H1 (cell line): ENCODE results near the gene TENT5D. TPM values are rescaled to one million over a fixed set of nuclear protein-coding genes. Genes with fewer than 3 reads are reported as not detected.

ENCODE experiments used
- CTCF ChIA-PET: fragments of 300-600 bp; sonication (Branson Sonifier 250); formaldehyde crosslinking; loops from one replicate; lab custom pipeline; 2021; ENCODE audit not compliant: partially characterized antibody; lab: Charles Lee
- POLR2A ChIA-PET: fragments of 300-600 bp; sonication (Branson Sonifier 250); formaldehyde crosslinking; loops from one replicate; lab custom pipeline; 2021; ENCODE audit warnings: inconsistent platforms; ENCODE audit not compliant: partially characterized antibody; lab: Charles Lee
- DNase-seq, 2 experiments: peaks; one replicate each; pipeline versions ENCODE4 v3.0.0 to v3.0.0-alpha.2; 2010 to 2022; ENCODE audit warnings: low spot score in 2 of 2, low read depth in 1 of 2, mixed read lengths in 1 of 2
- FAIRE-seq: peaks from 2 replicates; lab custom pipeline; 2011; peaks lifted over from hg19 to GRCh38; lab: Jason Lieb, UNC
- H2AFZ ChIP-seq: 2 replicates; pipeline ENCODE4 v1.8.1; 2012; ENCODE audit warnings: low read length, inconsistent platforms
- H2AK5ac ChIP-seq: 2 replicates; pipeline ENCODE4 v1.6.1; 2013; ENCODE audit warnings: low read depth, low read length
- H2BK120ac ChIP-seq: replicated peaks from 2 replicates; pipeline ENCODE3; 2013; ENCODE audit warnings: low read depth, low read length, inconsistent platforms
- H2BK12ac ChIP-seq: 2 replicates; pipeline ENCODE4 v1.6.1; 2013; ENCODE audit warnings: low read depth, low read length
- H2BK15ac ChIP-seq: 2 replicates; pipeline ENCODE4 v1.6.1; 2013; ENCODE audit warnings: low read length
- H2BK20ac ChIP-seq: 2 replicates; pipeline ENCODE4 v1.6.1; 2013; ENCODE audit warnings: low read length
- H2BK5ac ChIP-seq: 2 replicates; pipeline ENCODE4 v1.6.1; 2013; ENCODE audit warnings: low read depth, low read length
- H3K14ac ChIP-seq: 2 replicates; pipeline ENCODE4 v1.6.1; 2013; ENCODE audit warnings: inconsistent platforms; ENCODE audit not compliant: insufficient read length
- H3K18ac ChIP-seq: 2 replicates; pipeline ENCODE4 v1.6.1; 2013; ENCODE audit warnings: low read length; ENCODE audit errors: extremely low read depth
- H3K23ac ChIP-seq: 2 replicates; pipeline ENCODE4 v1.6.1; 2013; ENCODE audit warnings: inconsistent platforms; ENCODE audit not compliant: insufficient read length
- H3K23me2 ChIP-seq: 2 replicates; pipeline ENCODE4 v1.6.1; 2013; ENCODE audit warnings: low read depth, low read length
- H3K27ac ChIP-seq: 2 replicates; pipeline ENCODE4 v1.6.1; 2011; ENCODE audit warnings: low read depth, low read length, inconsistent platforms
- H3K27me3 ChIP-seq, 4 experiments: replicated peaks in 1 of 4; 1 replicate in 1 of 4; 2 replicates in 3 of 4; pipeline versions ENCODE4 v1.6.1 to v1.8.1; 2011 to 2013; ENCODE audit warnings: low read length in 3 of 4, mild to moderate bottlenecking in 3 of 4, inconsistent platforms in 2 of 4, mixed read lengths in 2 of 4, moderate library complexity in 1 of 4; ENCODE audit not compliant: control insufficient read depth in 3 of 4, insufficient read depth in 3 of 4; ENCODE audit errors: extremely low read depth in 1 of 4
- H3K36me3 ChIP-seq, 4 experiments: 2 replicates each; pipeline versions ENCODE4 v1.6.1 to v1.8.1; 2011 to 2013; ENCODE audit warnings: mild to moderate bottlenecking in 4 of 4, low read length in 3 of 4, moderate library complexity in 2 of 4, control low read depth in 1 of 4, inconsistent platforms in 1 of 4; ENCODE audit not compliant: insufficient read depth in 4 of 4, control insufficient read depth in 2 of 4
- H3K4ac ChIP-seq: replicated peaks from 2 replicates; pipeline ENCODE3; 2013; ENCODE audit warnings: low read length, low read depth, mixed read lengths, inconsistent platforms; ENCODE audit not compliant: insufficient read length
- H3K4me1 ChIP-seq, 4 experiments: replicated peaks in 1 of 4; 1 replicate in 1 of 4; 2 replicates in 3 of 4; pipeline versions ENCODE4 v1.6.1 to v1.8.1; 2011 to 2013; ENCODE audit warnings: low read length in 3 of 4, inconsistent platforms in 2 of 4, mixed read lengths in 1 of 4; ENCODE audit not compliant: insufficient read depth in 4 of 4, control insufficient read depth in 3 of 4
- H3K4me2 ChIP-seq, 2 experiments: 2 replicates each; pipeline versions ENCODE4 v1.6.1 to v1.8.1; 2011 to 2013; ENCODE audit warnings: low read depth in 2 of 2, low read length in 2 of 2, control low read depth in 1 of 2, inconsistent platforms in 1 of 2, mild to moderate bottlenecking in 1 of 2; ENCODE audit not compliant: insufficient read depth in 1 of 2
- H3K4me3 ChIP-seq, 4 experiments: fragments of 200-600, 300-600 bp in 1 of 4; sonication (generic), shearing (Covaris generic), sonication (Bioruptor Twin) in 1 of 4; 2 replicates each; pipeline versions ENCODE4 v1.5.1 to v1.8.1; 2011 to 2016; ENCODE audit warnings: low read length in 4 of 4, low read depth in 3 of 4, control low read depth in 2 of 4, inconsistent platforms in 2 of 4, mild to moderate bottlenecking in 2 of 4, mixed read lengths in 1 of 4, moderate library complexity in 1 of 4; ENCODE audit not compliant: insufficient read depth in 2 of 4; ENCODE audit errors: extremely low read depth in 1 of 4
- H3K56ac ChIP-seq: replicated peaks from 2 replicates; pipeline ENCODE3; 2013; ENCODE audit warnings: low read depth, mild to moderate bottlenecking, mixed read lengths, low read length, inconsistent platforms; ENCODE audit not compliant: insufficient read length
- H3K79me1 ChIP-seq: 2 replicates; pipeline ENCODE4 v1.6.1; 2013; ENCODE audit warnings: low read depth, low read length, control low read depth
- H3K79me2 ChIP-seq, 2 experiments: 2 replicates each; pipeline versions ENCODE4 v1.6.1 to v1.8.1; 2012 to 2013; ENCODE audit warnings: low read length in 2 of 2, mild to moderate bottlenecking in 2 of 2, inconsistent platforms in 1 of 2; ENCODE audit not compliant: insufficient read depth in 2 of 2, control insufficient read depth in 1 of 2
- H3K9ac ChIP-seq, 4 experiments: replicated peaks in 1 of 4; 1 replicate in 1 of 4; 2 replicates in 3 of 4; pipeline versions ENCODE4 v1.6.1 to v1.8.1; 2011 to 2013; ENCODE audit warnings: low read depth in 3 of 4, low read length in 3 of 4, control low read depth in 2 of 4, mild to moderate bottlenecking in 2 of 4, moderate library complexity in 2 of 4, inconsistent platforms in 1 of 4; ENCODE audit errors: extremely low read depth in 1 of 4
- H3K9me3 ChIP-seq, 2 experiments: 2 replicates each; pipeline versions ENCODE4 v1.6.1 to v1.8.1; 2012 to 2013; ENCODE audit warnings: mild to moderate bottlenecking in 2 of 2, moderate library complexity in 2 of 2, control low read depth in 1 of 2, inconsistent platforms in 1 of 2, low read depth in 1 of 2, low read length in 1 of 2, mixed read lengths in 1 of 2; ENCODE audit not compliant: insufficient read depth in 2 of 2
- H4K20me1 ChIP-seq, 2 experiments: replicated peaks in 1 of 2; 2 replicates each; pipeline versions ENCODE3 to v1.8.1; 2011 to 2013; ENCODE audit warnings: inconsistent platforms in 2 of 2, low read length in 2 of 2, mild to moderate bottlenecking in 1 of 2; ENCODE audit not compliant: insufficient read depth in 2 of 2, control insufficient read depth in 1 of 2
- H4K5ac ChIP-seq: 2 replicates; pipeline ENCODE4 v1.6.1; 2013; ENCODE audit warnings: low read length, low read depth, mixed read lengths, inconsistent platforms; ENCODE audit not compliant: insufficient read length
- H4K8ac ChIP-seq: 2 replicates; pipeline ENCODE4 v1.8.0; 2013; ENCODE audit warnings: mild to moderate bottlenecking, moderate library complexity, low read length, inconsistent platforms; ENCODE audit not compliant: insufficient read depth; ENCODE audit errors: extremely low read depth
- H4K91ac ChIP-seq: replicated peaks from 2 replicates; pipeline ENCODE3; 2013; ENCODE audit warnings: low read length, mixed read lengths, inconsistent platforms; ENCODE audit not compliant: insufficient read length
- BCL11A ChIP-seq, 2 experiments: IDR thresholded peaks; one replicate each; pipeline ENCODE4 v1.6.1; 2011; ENCODE audit warnings: low read depth in 2 of 2, low read length in 2 of 2, mild to moderate bottlenecking in 2 of 2
- BRCA1 ChIP-seq: IDR thresholded peaks from 2 replicates; pipeline ENCODE4 v1.6.1; 2012; ENCODE audit warnings: low read depth, low read length, improper control_type of control experiment
- polyA plus RNA-seq, 7 experiments: library from polyadenylated mRNA; depleted of rRNA in 3 of 7; stranded (reverse) in 5 of 7; unstranded in 2 of 7; fragments of >200 nt in 5 of 7; fragments of 200-250 nt in 2 of 7; gene quantifications; 1 replicate in 5 of 7; 2 replicates in 1 of 7; 4 replicates in 1 of 7; pipeline versions ENCODE4 v1.2.1 to v1.2.3, GENCODE V29; 2011 to 2013; ENCODE audit warnings: missing spikeins in 2 of 7, mixed read lengths in 2 of 7
- total RNA-seq: library from RNA; stranded (reverse); fragmentation: NEBNext Ultra II Directional; extraction: Animal tissue kit (Norgen Biotek cat#: 25700); gene quantifications from 2 replicates; pipeline ENCODE4 v1.2.1, GENCODE V29; 2021

TENT5D gene
- total and polyA plus RNA-seq, 2 of the 8 experiments (the other 6 are each of a cell fraction or from before 2014, with no cell fraction given) = not detected

- H3K79me2 ChIP-seq = no peaks in the 10 kb centered on the region
- no peak overlapping the region for H3K14ac ChIP-seq
- no peak overlapping the region for H2BK5ac ChIP-seq
- H4K8ac ChIP-seq = no peak overlapping the region
- no peak overlapping the region for H3K9ac ChIP-seq
- H3K56ac ChIP-seq = no peak overlapping the region
- H3K23ac ChIP-seq = no peak overlapping the region
- H3K4me1 ChIP-seq = no peaks in the 10 kb centered on the region
- H4K5ac ChIP-seq = no peak overlapping the region
- no peaks in the 10 kb centered on the region for H3K23me2 ChIP-seq
- FAIRE-seq (no peak), DNase-seq (no peak)
- H3K4me3 ChIP-seq = no peak overlapping the region
- no peak overlapping the region for H2AK5ac ChIP-seq
- no peak overlapping the region for H3K4ac ChIP-seq
- TF ChIP-seq BCL11A (IDR thresholded peaks at IDR 0.05; ENCODE audit: low read depth in 2 of 2, low read length in 2 of 2) (no peak), BRCA1 (no peak)
- no peak overlapping the region for H2BK12ac ChIP-seq
- no peak overlapping the region for H3K27ac ChIP-seq
- no peak overlapping the region for H3K4me2 ChIP-seq
- H3K27me3 ChIP-seq = no peaks in the 10 kb centered on the region
- H3K9me3 ChIP-seq = peaks cover 0 to 11% of the 10 kb centered on the region in 2 experiments; a peak in 1 of 4 replicates
- no peak overlapping the region for H2BK120ac ChIP-seq
- ChIA-PET POLR2A (no interaction called here), CTCF (no interaction called here)
- H2BK20ac ChIP-seq = no peak overlapping the region
- H4K20me1 ChIP-seq = no peaks in the 10 kb centered on the region
- no peaks in the 10 kb centered on the region for H3K79me1 ChIP-seq
- H2BK15ac ChIP-seq = no peak overlapping the region
- no peak overlapping the region for H2AFZ ChIP-seq
- H3K18ac ChIP-seq = no peak overlapping the region
- no peak overlapping the region for H4K91ac ChIP-seq
- no peaks in the 10 kb centered on the region for H3K36me3 ChIP-seq
Observed at GRCh38 chrX:80471582-80471981, 51.3 kb downstream of the TENT5D start.
